ENCODE data around the gene FAM20B.

GRCh38 chr1:179053486-179053885 lies 27.8 kb downstream of the FAM20B start:
- TF ChIP-seq CTCF (IDR thresholded peaks at IDR 0.05; ENCODE audit: low read length) (no peak), EZH2 (optimal IDR thresholded peaks at IDR 0.05; ENCODE audit: low read depth, low read length) (no peak)
